SK-N-SH (cell line): ENCODE data around the gene TIMP2.

Experiments
- CHD2 ChIP-seq: fragments of 150-350 bp; IDR thresholded peaks from 2 replicates; pipeline ENCODE4 v1.6.1; 2018; ENCODE audit warnings: low read length; ENCODE audit not compliant: partially characterized antibody
- CTCF ChIP-seq: fragments of 200-600 bp; sonication (generic); IDR thresholded peaks from 2 replicates; pipeline ENCODE4 v1.6.1; 2017; ENCODE audit warnings: antibody characterized with exemption, mild to moderate bottlenecking, moderate library complexity
- ELF1 ChIP-seq: IDR thresholded peaks from 2 replicates; pipeline ENCODE4 v1.4.0; 2012
- EP300 ChIP-seq, 2 experiments: IDR thresholded peaks; 2 replicates each; pipeline versions ENCODE4 v1.4.0 to v1.6.1; 2012; ENCODE audit warnings: borderline replicate concordance in 1 of 2, low read depth in 1 of 2, low read length in 1 of 2
- FOSL2 ChIP-seq: IDR thresholded peaks from 2 replicates; pipeline ENCODE4 v1.4.0; 2012; ENCODE audit warnings: low read depth, mild to moderate bottlenecking, moderate library complexity, borderline replicate concordance
- JUND ChIP-seq: IDR thresholded peaks from 2 replicates; pipeline ENCODE4 v1.4.0; 2012
- MEF2A ChIP-seq: IDR thresholded peaks from 2 replicates; pipeline ENCODE4 v1.4.0; 2012; ENCODE audit warnings: low read depth, borderline replicate concordance
- RAD21 ChIP-seq: IDR thresholded peaks from 2 replicates; pipeline ENCODE4 v1.6.1; 2012; ENCODE audit warnings: mild to moderate bottlenecking, low read length
- RFX5 ChIP-seq: IDR thresholded peaks from 2 replicates; pipeline ENCODE4 v1.6.1; 2012; ENCODE audit warnings: mild to moderate bottlenecking, improper control_type of control experiment, low read length
- SMC3 ChIP-seq: IDR thresholded peaks from 2 replicates; pipeline ENCODE4 v1.6.1; 2012; ENCODE audit warnings: low read depth, low read length, improper control_type of control experiment
- YY1 ChIP-seq: IDR thresholded peaks from 2 replicates; pipeline ENCODE4 v1.4.0; 2012; ENCODE audit warnings: low read depth, mild to moderate bottlenecking
- TF ChIP-seq, protein P1 (sequence below): IDR thresholded peaks from 2 replicates; pipeline ENCODE4 v1.6.1; 2012; ENCODE audit warnings: mild to moderate bottlenecking, low read depth, low read length, moderate library complexity

- TF ChIP-seq CTCF: no peak
- TF ChIP-seq RAD21: no peak
- TF ChIP-seq MEF2A: no peak
- no peak for TF ChIP-seq EP300 (IDR thresholded peaks at IDR 0.05; ENCODE audit: borderline replicate concordance in 1 of 2, low read depth in 1 of 2, low read length in 1 of 2)
- TF ChIP-seq JUND: no peak
- TF ChIP-seq FOSL2: no peak
- no peak for TF ChIP-seq SMC3
- TF ChIP-seq, protein P1, sequence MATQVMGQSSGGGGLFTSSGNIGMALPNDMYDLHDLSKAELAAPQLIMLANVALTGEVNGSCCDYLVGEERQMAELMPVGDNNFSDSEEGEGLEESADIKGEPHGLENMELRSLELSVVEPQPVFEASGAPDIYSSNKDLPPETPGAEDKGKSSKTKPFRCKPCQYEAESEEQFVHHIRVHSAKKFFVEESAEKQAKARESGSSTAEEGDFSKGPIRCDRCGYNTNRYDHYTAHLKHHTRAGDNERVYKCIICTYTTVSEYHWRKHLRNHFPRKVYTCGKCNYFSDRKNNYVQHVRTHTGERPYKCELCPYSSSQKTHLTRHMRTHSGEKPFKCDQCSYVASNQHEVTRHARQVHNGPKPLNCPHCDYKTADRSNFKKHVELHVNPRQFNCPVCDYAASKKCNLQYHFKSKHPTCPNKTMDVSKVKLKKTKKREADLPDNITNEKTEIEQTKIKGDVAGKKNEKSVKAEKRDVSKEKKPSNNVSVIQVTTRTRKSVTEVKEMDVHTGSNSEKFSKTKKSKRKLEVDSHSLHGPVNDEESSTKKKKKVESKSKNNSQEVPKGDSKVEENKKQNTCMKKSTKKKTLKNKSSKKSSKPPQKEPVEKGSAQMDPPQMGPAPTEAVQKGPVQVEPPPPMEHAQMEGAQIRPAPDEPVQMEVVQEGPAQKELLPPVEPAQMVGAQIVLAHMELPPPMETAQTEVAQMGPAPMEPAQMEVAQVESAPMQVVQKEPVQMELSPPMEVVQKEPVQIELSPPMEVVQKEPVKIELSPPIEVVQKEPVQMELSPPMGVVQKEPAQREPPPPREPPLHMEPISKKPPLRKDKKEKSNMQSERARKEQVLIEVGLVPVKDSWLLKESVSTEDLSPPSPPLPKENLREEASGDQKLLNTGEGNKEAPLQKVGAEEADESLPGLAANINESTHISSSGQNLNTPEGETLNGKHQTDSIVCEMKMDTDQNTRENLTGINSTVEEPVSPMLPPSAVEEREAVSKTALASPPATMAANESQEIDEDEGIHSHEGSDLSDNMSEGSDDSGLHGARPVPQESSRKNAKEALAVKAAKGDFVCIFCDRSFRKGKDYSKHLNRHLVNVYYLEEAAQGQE: no peak
- no peak for TF ChIP-seq RFX5
- TF ChIP-seq YY1: no peak
- TF ChIP-seq CHD2: no peak
- TF ChIP-seq ELF1: no peak
Measured at GRCh38 chr17:78896834-78897663, 28.1 kb downstream of the TIMP2 start.
